HepG2 (cell line): ENCODE results near the gene PCNA. TPM values are rescaled to one million over a fixed set of nuclear protein-coding genes. Genes with fewer than 3 reads are reported as not detected.
A peak's percentile ranks its signal among the peaks of the same experiment; 100 is the strongest.

Experiments
- AKAP8 ChIP-seq: sonication (generic); formaldehyde crosslinking; IDR thresholded peaks from 2 replicates; pipeline ENCODE4 v1.5.1; 2020; ENCODE audit warnings: mild to moderate bottlenecking, missing genetic modification reagents
- AKNA ChIP-seq: sonication (generic); formaldehyde crosslinking; IDR thresholded peaks from 2 replicates; pipeline ENCODE4 v1.4.0; 2020; ENCODE audit warnings: missing genetic modification reagents, borderline replicate concordance
- HOMEZ ChIP-seq: IDR thresholded peaks from 2 replicates; pipeline ENCODE4 v1.6.1; 2016; ENCODE audit warnings: low read depth
- KDM2A ChIP-seq: sonication (generic); formaldehyde crosslinking; IDR thresholded peaks from 2 replicates; pipeline ENCODE4 v1.4.0; 2020; ENCODE audit warnings: low read depth, missing genetic modification reagents, borderline replicate concordance
- NFYC ChIP-seq: IDR thresholded peaks from 2 replicates; pipeline ENCODE4 v1.6.1; 2016; ENCODE audit warnings: missing genetic modification reagents, missing compliant biosample characterization
- ONECUT2 ChIP-seq: sonication (generic); formaldehyde crosslinking; IDR thresholded peaks from 2 replicates; pipeline ENCODE4 v1.4.0; 2020; ENCODE audit warnings: missing genetic modification reagents
- STAT6 ChIP-seq: sonication (generic); formaldehyde crosslinking; IDR thresholded peaks from 2 replicates; pipeline ENCODE4 v1.4.0; 2020; ENCODE audit warnings: missing genetic modification reagents, mild to moderate bottlenecking, borderline replicate concordance
- ZBTB14 ChIP-seq: sonication (generic); formaldehyde crosslinking; IDR thresholded peaks from 2 replicates; pipeline ENCODE4 v1.4.0; 2020; ENCODE audit warnings: missing genetic modification reagents
- ZFP90 ChIP-seq: sonication (generic); formaldehyde crosslinking; IDR thresholded peaks from 2 replicates; pipeline ENCODE4 v1.8.0; 2022; ENCODE audit warnings: missing genetic modification reagents, mild to moderate bottlenecking, inconsistent platforms, borderline replicate concordance
- ZNF24 ChIP-seq: fragments of 450-650 bp; IDR thresholded peaks from 2 replicates; pipeline ENCODE4 v1.6.1; 2017; ENCODE audit warnings: antibody characterized with exemption, mild to moderate bottlenecking
- ZNF275 ChIP-seq: sonication (generic); formaldehyde crosslinking; IDR thresholded peaks from 2 replicates; pipeline ENCODE4 v1.8.0; 2022; ENCODE audit warnings: missing genetic modification reagents, mild to moderate bottlenecking, inconsistent platforms, borderline replicate concordance
- ZNF441 ChIP-seq: sonication (generic); formaldehyde crosslinking; IDR thresholded peaks from 2 replicates; pipeline ENCODE4 v1.7.0; 2021; ENCODE audit warnings: missing genetic modification reagents, borderline replicate concordance
- ZUFSP ChIP-seq: sonication (generic); formaldehyde crosslinking; IDR thresholded peaks from 2 replicates; pipeline ENCODE4 v1.9.0; 2021; ENCODE audit warnings: missing genetic modification reagents, mild to moderate bottlenecking, borderline replicate concordance
- polyA plus RNA-seq, 8 experiments: library from polyadenylated mRNA; depleted of rRNA in 3 of 8; stranded (reverse) in 7 of 8; unstranded in 1 of 8; fragments of >200 nt; fragmentation: Illumina TruSeq in 4 of 8; extraction: Trizol in 4 of 8; gene quantifications; 2 replicates each; pipeline versions ENCODE4 v1.2.1 to v1.2.3, GENCODE V29; 2011 to 2016; ENCODE audit warnings: low read depth in 4 of 8, missing spikeins in 1 of 8, mixed read lengths in 1 of 8; ENCODE audit not compliant: insufficient read depth in 1 of 8
- total RNA-seq, 5 experiments: library from RNA; depleted of rRNA; stranded (reverse); fragments of >200 nt; fragmentation: Illumina TruSeq; extraction: Trizol; gene quantifications; 2 replicates each; pipeline ENCODE4 v1.2.3, GENCODE V29; 2016; ENCODE audit warnings: low read depth in 1 of 5

PCNA gene
- total and polyA plus RNA-seq, 2 of the 13 experiments (the other 11 are each of a cell fraction or from before 2014, with no cell fraction given), result 229 to 655 TPM

- TF ChIP-seq ZNF275 (CRISPR knock-in tag), result no peak
- TF ChIP-seq ZBTB14 (CRISPR knock-in tag), result no peak
- 0 out of 2 replicates have a peak, but pooled peaks have one; percentile 5 for TF ChIP-seq NFYC
- no peak for TF ChIP-seq ZFP90 (CRISPR knock-in tag)
- no peak for TF ChIP-seq AKNA
- no peak for TF ChIP-seq ZNF441 (CRISPR knock-in tag)
- no peak; the same call in 1 of the 2 replicates for TF ChIP-seq HOMEZ
- no peak for TF ChIP-seq AKAP8 (CRISPR knock-in tag)
- no peak for TF ChIP-seq STAT6
- TF ChIP-seq ONECUT2 (CRISPR knock-in tag), result no peak
- TF ChIP-seq KDM2A (CRISPR knock-in tag), result no peak
- no peak for TF ChIP-seq ZNF24
- TF ChIP-seq ZUFSP (CRISPR knock-in tag), result no peak
These were observed 46.8 kb downstream of the PCNA start (continued) for GRCh38 chr20:5072756-5073659.
